ENCODE measurements around the gene TSEN54. TPM values are rescaled to one million over a fixed set of nuclear protein-coding genes. Genes with fewer than 3 reads are reported as not detected.

Gene TSEN54
- total and polyA plus RNA-seq, 5 donors from 2014 or later = 35.2 to 54.6 (median 52.3) TPM

GRCh38 chr17:75506134-75506533, 10.2 kb upstream of the TSEN54 start:
- no peak overlapping the region for H3K27ac Mint-ChIP-seq
- Histone ChIP-seq H3K9me3 (ENCODE audit: control insufficient read depth in 2 of 2, low read length in 2 of 2) (no peaks in the 10 kb centered on the region), H3K27ac (ENCODE audit: insufficient read depth, low read length, poor library complexity, severe bottlenecking) (no peak overlapping the region), H3K4me3 (ENCODE audit: low read depth, low read length) (no peak overlapping the region), H3K27me3 (ENCODE audit: control insufficient read depth, insufficient read depth, low read length) (no peaks in the 10 kb centered on the region), H3K36me3 (ENCODE audit: control insufficient read depth, insufficient read depth, low read length) (no peaks in the 10 kb centered on the region), H3K4me1 (ENCODE audit: control insufficient read depth, insufficient read depth, low read length, poor library complexity, severe bottlenecking) (no peaks in the 10 kb centered on the region)
- no peaks in the 10 kb centered on the region for H3K27me3 Mint-ChIP-seq
- H3K9me3 Mint-ChIP-seq = no peaks in the 10 kb centered on the region
- DNase-seq (no peak), ATAC-seq (ENCODE audit: low read depth in 2 of 2) (no peak)
- H3K4me3 Mint-ChIP-seq = no peak overlapping the region
- H3K36me3 Mint-ChIP-seq = no peaks in the 10 kb centered on the region
- no peaks in the 10 kb centered on the region for H3K4me1 Mint-ChIP-seq

GRCh38 chr17:75506888-75507287, 9.4 kb upstream of the TSEN54 start:
- peaks cover under 1% of the 10 kb centered on the region for H3K27me3 Mint-ChIP-seq
- H3K4me3 Mint-ChIP-seq = no peak overlapping the region
- H3K36me3 Mint-ChIP-seq = no peaks in the 10 kb centered on the region
- H3K4me3 ChIP-seq (ENCODE audit: low read depth, low read length) = no peak overlapping the region
- ATAC-seq (ENCODE audit: low read depth in 2 of 2) = no peak
- no peak overlapping the region for H3K27ac ChIP-seq (ENCODE audit: insufficient read depth, low read length, poor library complexity, severe bottlenecking)
- H3K36me3 ChIP-seq (ENCODE audit: control insufficient read depth, insufficient read depth, low read length) = no peaks in the 10 kb centered on the region
- no peaks in the 10 kb centered on the region for H3K4me1 ChIP-seq (ENCODE audit: control insufficient read depth, insufficient read depth, low read length, poor library complexity, severe bottlenecking)
- H3K27ac Mint-ChIP-seq = no peak overlapping the region
- no peaks in the 10 kb centered on the region for H3K9me3 Mint-ChIP-seq
- H3K27me3 ChIP-seq (ENCODE audit: control insufficient read depth, insufficient read depth, low read length) = no peaks in the 10 kb centered on the region
- H3K9me3 ChIP-seq (ENCODE audit: control insufficient read depth in 2 of 2, low read length in 2 of 2) = no peaks in the 10 kb centered on the region
- no peaks in the 10 kb centered on the region for H3K4me1 Mint-ChIP-seq
- no peak for DNase-seq

- Histone ChIP-seq H3K27ac (ENCODE audit: insufficient read depth, low read length, poor library complexity, severe bottlenecking) (no peak overlapping the region), H3K4me3 (ENCODE audit: low read depth, low read length) (no peak overlapping the region), H3K4me1 (ENCODE audit: control insufficient read depth, insufficient read depth, low read length, poor library complexity, severe bottlenecking) (no peaks in the 10 kb centered on the region), H3K9me3 (ENCODE audit: control insufficient read depth in 2 of 2, low read length in 2 of 2) (no peaks in the 10 kb centered on the region), H3K36me3 (ENCODE audit: control insufficient read depth, insufficient read depth, low read length) (no peaks in the 10 kb centered on the region), H3K27me3 (ENCODE audit: control insufficient read depth, insufficient read depth, low read length) (no peaks in the 10 kb centered on the region)
- no peaks in the 10 kb centered on the region for H3K36me3 Mint-ChIP-seq
- no peaks in the 10 kb centered on the region for H3K4me1 Mint-ChIP-seq
- DNase-seq (no peak), ATAC-seq (ENCODE audit: low read depth in 2 of 2) (no peak)
- no peaks in the 10 kb centered on the region for H3K9me3 Mint-ChIP-seq
- peaks cover 8% of the 10 kb centered on the region for H3K27me3 Mint-ChIP-seq
- H3K27ac Mint-ChIP-seq = no peak overlapping the region
- H3K4me3 Mint-ChIP-seq = no peak overlapping the region
Observed at GRCh38 chr17:75507733-75508719, 8.3 kb upstream of the TSEN54 start.

- ATAC-seq (ENCODE audit: low read depth in 2 of 2) (no peak), DNase-seq (no peak)
- Histone ChIP-seq H3K36me3 (ENCODE audit: control insufficient read depth, insufficient read depth, low read length) (no peaks in the 10 kb centered on the region), H3K4me3 (ENCODE audit: low read depth, low read length) (no peak overlapping the region), H3K9me3 (ENCODE audit: control insufficient read depth in 2 of 2, low read length in 2 of 2) (no peaks in the 10 kb centered on the region), H3K27ac (ENCODE audit: insufficient read depth, low read length, poor library complexity, severe bottlenecking) (no peak overlapping the region), H3K4me1 (ENCODE audit: control insufficient read depth, insufficient read depth, low read length, poor library complexity, severe bottlenecking) (no peaks in the 10 kb centered on the region), H3K27me3 (ENCODE audit: control insufficient read depth, insufficient read depth, low read length) (no peaks in the 10 kb centered on the region)
- peaks cover 15% of the 10 kb centered on the region for H3K27me3 Mint-ChIP-seq
- H3K9me3 Mint-ChIP-seq = no peaks in the 10 kb centered on the region
- no peak overlapping the region for H3K4me3 Mint-ChIP-seq
- no peaks in the 10 kb centered on the region for H3K4me1 Mint-ChIP-seq
- no peaks in the 10 kb centered on the region for H3K36me3 Mint-ChIP-seq
- no peak overlapping the region for H3K27ac Mint-ChIP-seq
Observed at GRCh38 chr17:75508931-75509361, 7.4 kb upstream of the TSEN54 start.

GRCh38 chr17:75509528-75510258, 6.6 kb upstream of the TSEN54 start:
- Mint-ChIP-seq H3K27me3 (peaks cover 15% of the 10 kb centered on the region), H3K27ac (no peak overlapping the region), H3K36me3 (no peaks in the 10 kb centered on the region), H3K4me3 (no peak overlapping the region), H3K9me3 (no peaks in the 10 kb centered on the region), H3K4me1 (no peaks in the 10 kb centered on the region)
- Histone ChIP-seq H3K36me3 (ENCODE audit: control insufficient read depth, insufficient read depth, low read length) (no peaks in the 10 kb centered on the region), H3K4me1 (ENCODE audit: control insufficient read depth, insufficient read depth, low read length, poor library complexity, severe bottlenecking) (peaks cover under 1% of the 10 kb centered on the region), H3K9me3 (ENCODE audit: control insufficient read depth in 2 of 2, low read length in 2 of 2) (no peaks in the 10 kb centered on the region), H3K27ac (ENCODE audit: insufficient read depth, low read length, poor library complexity, severe bottlenecking) (no peak overlapping the region), H3K27me3 (ENCODE audit: control insufficient read depth, insufficient read depth, low read length) (no peaks in the 10 kb centered on the region), H3K4me3 (ENCODE audit: low read depth, low read length) (no peak overlapping the region)
- DNase-seq = no peak
- ATAC-seq (ENCODE audit: low read depth in 2 of 2) = no peak

GRCh38 chr17:75511270-75511609, 5.1 kb upstream of the TSEN54 start:
- H3K36me3 ChIP-seq (ENCODE audit: control insufficient read depth, insufficient read depth, low read length) = no peaks in the 10 kb centered on the region
- Mint-ChIP-seq H3K4me1 (no peaks in the 10 kb centered on the region), H3K27me3 (peaks cover 15% of the 10 kb centered on the region), H3K27ac (no peak overlapping the region), H3K9me3 (no peaks in the 10 kb centered on the region), H3K36me3 (no peaks in the 10 kb centered on the region), H3K4me3 (no peak overlapping the region)
- ATAC-seq (ENCODE audit: low read depth in 2 of 2) (no peak), DNase-seq (no peak)
- peaks cover 11% of the 10 kb centered on the region for H3K4me1 ChIP-seq (ENCODE audit: control insufficient read depth, insufficient read depth, low read length, poor library complexity, severe bottlenecking)
- H3K27me3 ChIP-seq (ENCODE audit: control insufficient read depth, insufficient read depth, low read length) = no peaks in the 10 kb centered on the region
- H3K4me3 ChIP-seq (ENCODE audit: low read depth, low read length) = no peak overlapping the region
- no peak overlapping the region for H3K27ac ChIP-seq (ENCODE audit: insufficient read depth, low read length, poor library complexity, severe bottlenecking)
- no peaks in the 10 kb centered on the region for H3K9me3 ChIP-seq (ENCODE audit: control insufficient read depth in 2 of 2, low read length in 2 of 2)

GRCh38 chr17:75511610-75512575, 4.4 kb upstream of the TSEN54 start:
- no peaks in the 10 kb centered on the region for H3K4me1 Mint-ChIP-seq
- H3K4me3 ChIP-seq (ENCODE audit: low read depth, low read length) = no peak overlapping the region
- H3K4me3 Mint-ChIP-seq = peak overlapping the region in 2 of 4 donors; percentile 27 to 77
- no peaks in the 10 kb centered on the region for H3K9me3 ChIP-seq (ENCODE audit: control insufficient read depth in 2 of 2, low read length in 2 of 2)
- no peak for ATAC-seq (ENCODE audit: low read depth in 2 of 2)
- H3K4me1 ChIP-seq (ENCODE audit: control insufficient read depth, insufficient read depth, low read length, poor library complexity, severe bottlenecking) = peaks cover 14% of the 10 kb centered on the region
- no peaks in the 10 kb centered on the region for H3K27me3 ChIP-seq (ENCODE audit: control insufficient read depth, insufficient read depth, low read length)
- no peaks in the 10 kb centered on the region for H3K36me3 ChIP-seq (ENCODE audit: control insufficient read depth, insufficient read depth, low read length)
- peaks cover 15% of the 10 kb centered on the region for H3K27me3 Mint-ChIP-seq
- no peak for DNase-seq
- H3K36me3 Mint-ChIP-seq = no peaks in the 10 kb centered on the region
- no peak overlapping the region for H3K27ac ChIP-seq (ENCODE audit: insufficient read depth, low read length, poor library complexity, severe bottlenecking)
- H3K9me3 Mint-ChIP-seq = no peaks in the 10 kb centered on the region
- H3K27ac Mint-ChIP-seq = no peak overlapping the region
